ENCODE measurements around the gene NFIX.

The NFIX gene

DNA sequence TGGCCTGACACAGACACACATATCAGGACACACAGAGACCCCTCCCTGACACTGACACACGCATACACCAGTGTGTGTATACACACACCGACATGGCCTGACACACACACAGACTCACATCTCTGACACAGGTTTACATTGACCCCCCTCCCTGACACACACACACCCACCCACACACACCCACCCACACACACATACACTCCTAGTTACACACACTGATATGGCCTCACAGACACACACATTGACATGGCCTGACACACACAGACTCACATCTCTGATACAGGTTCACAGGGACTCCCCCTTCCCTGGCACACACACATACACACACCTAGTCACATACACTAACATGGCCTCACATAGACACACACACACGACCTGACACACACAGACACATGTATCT, 4.4 kb upstream of the NFIX start:
- no peak for DNase-seq

DNA sequence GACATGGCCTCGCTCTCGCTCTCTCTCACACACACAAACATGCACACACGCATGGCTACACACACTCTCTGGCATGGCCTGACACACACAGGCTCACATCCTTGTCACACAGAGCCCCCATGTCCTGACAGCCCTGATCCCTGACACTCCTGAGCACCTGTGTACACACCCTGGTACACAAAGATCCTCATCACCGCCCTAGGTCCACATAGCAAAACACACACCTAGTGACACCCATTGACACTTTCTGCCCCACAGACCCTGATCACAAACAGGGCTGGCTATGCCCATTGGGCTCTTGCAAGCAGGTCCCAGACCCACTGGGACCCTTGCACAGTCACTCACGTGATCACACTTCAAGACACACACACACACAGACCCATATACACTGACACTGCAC, 4.0 kb upstream of the NFIX start:
- no peak for DNase-seq

GRCh38 chr19:12992729-12993128, 2.5 kb upstream of the NFIX start:
- no peak for DNase-seq

- DNase-seq: no peak
These were observed 1.7 kb upstream of the NFIX start for GRCh38 chr19:12993562-12993961.

DNA sequence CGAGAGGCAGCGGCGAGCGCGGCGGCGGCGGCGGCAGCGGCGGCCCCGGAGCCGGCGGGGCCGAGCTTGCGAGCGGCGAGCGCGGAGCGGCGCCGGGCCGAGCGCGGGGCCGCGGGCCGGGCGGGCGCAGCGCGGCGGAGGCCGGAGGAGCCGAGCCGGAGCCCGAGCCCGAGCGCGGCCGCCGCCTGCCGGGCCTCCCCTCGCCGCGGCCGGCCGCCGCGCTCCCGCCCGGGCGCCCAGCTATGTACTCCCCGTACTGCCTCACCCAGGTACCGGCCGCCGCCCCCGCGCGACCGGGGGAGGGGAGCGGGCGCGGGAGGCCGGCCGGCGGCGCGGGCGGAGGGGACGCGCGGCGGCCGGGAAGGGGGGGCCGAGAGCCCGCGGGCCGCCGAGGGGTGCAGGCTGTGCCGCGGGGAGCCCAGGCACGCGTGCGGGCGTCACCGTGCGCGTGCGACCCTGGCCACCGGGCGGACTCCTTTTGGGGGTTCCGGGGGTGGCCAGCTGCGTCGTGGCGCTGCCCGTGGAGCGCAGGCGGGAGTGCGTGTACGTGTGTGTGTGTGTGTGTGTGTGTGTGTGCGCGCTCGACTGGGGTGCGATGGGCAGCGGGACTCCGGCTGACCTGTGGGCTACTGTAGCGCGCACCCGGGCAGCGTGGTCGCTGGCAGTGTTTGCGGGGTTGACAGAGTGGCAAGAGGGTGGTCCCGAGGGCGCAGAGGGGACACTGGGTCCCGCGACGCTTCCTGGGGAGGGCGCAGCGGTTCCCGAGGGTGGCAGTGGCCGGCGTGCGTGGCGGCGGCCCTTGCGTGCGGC, 526 bp downstream of the NFIX start:
- DNase-seq: no peak

- DNase-seq: no peak
These were observed 1.3 kb downstream of the NFIX start for GRCh38 chr19:12996406-12997094.

- DNase-seq: no peak
These were observed 2.1 kb downstream of the NFIX start for GRCh38 chr19:12997179-12997966.

DNA sequence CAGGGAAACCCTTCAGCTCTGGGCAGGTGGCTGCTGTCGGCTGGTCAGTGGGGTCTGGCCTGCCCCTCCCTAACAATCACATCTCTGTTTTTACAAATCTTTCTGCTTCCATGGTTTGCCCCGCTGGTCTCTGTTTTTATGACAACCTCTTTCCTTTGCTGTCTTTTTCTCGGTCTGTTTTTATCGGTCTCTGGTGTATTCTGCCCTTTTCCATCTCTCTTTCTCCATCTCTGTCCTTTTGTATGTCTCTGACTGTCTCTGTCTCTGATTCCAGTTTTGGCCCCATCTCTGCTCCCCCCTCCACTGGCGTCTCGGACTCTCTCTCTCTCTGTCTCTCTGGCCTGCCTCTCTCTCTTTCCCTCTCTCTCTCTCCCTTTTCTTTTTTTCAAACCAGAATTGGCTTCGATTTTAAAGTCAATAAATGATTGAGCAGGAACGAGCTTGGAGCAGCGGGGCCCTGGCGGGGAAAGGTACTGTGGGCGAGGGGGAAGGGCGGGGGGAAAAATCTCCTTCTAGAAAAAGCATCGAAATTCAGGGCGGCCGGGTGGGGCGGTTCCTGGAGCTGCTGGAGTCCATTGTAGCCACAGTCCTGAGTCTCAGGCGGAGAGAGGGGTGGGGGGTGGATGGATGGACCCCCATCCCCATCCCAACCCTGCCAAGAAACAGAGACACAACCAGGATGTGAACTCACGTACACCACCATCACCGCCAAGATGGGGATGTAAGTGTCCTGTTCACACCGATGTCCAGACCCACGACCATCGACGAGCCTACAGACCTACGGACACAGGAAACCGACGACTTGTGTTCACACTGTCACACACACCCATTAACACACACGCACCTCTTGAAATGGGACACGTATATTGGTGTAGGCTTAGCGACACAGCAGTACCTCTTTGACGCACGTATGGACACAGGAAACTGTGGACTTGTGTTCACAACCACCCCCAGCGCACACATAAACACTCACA, 3.0 kb downstream of the NFIX start:
- DNase-seq: no peak

DNA sequence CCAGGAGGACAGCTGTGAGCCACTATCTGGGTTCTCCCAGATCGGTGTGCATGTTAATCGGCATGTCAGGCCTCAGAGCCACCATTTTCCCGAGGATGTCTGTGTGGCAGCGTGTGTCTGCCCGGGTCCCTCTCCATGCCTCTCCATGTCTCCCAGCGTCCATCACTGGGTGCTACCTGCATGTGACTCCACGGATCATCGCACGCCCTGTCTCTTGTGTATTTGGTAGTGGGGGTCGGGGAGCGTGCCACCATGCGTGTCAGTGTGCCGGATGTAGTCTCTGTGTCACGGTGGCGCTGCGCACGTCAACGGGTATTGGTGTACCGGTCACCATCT, 5.9 kb downstream of the NFIX start:
- no peak for DNase-seq

DNA sequence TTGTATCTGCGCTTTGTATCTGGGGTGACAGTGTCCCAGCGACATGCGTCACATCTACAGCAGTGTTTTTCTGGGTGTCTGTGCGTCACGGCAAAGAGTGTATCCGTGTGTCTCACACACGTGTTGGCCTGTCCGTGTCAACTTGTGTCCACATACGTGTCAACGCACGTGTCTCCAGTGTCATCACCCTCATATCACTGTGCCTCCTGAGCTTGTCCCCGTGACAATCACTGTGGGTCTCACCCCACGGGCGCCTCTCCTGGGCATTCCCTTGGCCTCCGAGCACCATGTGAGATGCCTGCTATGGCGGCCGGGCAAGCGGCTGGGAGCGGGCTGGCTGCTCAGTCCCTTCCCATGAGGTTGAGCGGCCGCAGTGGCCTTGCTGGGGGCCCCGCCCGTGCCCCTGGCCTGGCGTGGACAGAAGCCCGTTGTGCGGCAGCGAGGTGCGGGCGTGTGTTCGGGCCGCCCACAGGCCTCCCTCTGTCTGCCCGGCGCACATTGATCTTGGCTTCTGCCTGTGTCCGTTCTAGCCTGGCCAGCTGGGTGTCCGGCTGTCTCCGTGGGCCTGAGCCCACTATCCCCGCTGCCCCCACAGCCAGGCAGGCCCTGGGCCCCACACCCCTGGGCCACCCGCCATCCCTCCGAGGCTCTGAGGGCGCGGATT, 6.4 kb downstream of the NFIX start:
- no peak for DNase-seq

DNA sequence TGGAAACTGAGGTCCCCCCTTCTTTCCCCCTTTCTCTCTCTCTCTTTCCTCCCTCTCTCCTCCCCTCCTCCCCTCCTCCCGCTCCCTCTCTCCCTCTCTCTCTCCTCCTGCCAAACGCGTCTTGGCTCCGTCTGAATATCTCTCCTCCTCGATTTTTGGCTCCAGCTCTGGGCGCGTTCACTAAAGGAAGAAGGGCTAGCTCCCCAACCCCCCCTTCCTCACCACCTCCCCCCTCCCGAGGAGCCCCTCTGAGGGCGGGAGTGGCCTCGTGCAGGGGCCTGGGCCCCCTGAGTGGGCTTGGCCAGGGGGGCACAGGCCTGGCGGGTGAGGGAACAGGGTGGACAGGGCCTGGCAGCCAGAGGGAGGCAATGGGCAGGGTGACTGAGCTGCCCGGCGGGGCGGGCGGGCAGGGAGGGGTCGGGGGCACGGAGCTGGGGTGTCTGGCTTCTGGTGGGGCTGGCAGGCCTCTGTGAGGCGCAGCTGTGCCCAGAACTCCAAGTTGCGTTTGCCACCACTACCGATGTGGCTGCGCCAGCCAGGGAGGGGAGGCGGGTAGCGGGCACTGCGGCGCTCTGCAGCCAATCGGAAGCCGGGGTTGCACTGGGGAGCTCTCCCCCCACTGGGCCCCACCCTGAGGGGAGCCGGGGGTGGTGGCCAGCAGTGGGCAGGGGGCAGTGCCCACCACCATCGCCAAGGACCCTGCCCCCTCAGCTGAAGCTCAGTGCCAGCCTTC, 7.1 kb downstream of the NFIX start:
- no peak for DNase-seq

- DNase-seq: no peak
These were observed 7.8 kb downstream of the NFIX start for GRCh38 chr19:13003081-13003480.

DNA sequence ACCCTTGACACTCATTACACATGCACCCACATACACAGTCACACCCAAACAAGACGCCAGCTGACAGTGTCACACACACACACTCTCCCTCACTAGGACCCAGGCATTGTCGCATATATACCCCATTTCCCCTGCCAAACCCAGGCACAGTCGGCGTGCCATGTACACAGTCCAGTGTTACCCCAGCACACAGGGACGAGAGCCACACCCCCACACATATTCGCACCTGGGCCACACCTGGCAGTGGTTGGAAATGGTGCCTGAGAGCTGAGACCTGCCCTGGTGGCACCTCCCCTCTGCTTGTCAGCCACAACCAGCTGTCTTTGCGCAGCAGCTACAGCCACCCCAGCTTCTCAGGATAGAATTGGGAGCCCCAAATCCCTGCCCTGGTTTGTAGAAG, 9.0 kb downstream of the NFIX start:
- DNase-seq: no peak

DNA sequence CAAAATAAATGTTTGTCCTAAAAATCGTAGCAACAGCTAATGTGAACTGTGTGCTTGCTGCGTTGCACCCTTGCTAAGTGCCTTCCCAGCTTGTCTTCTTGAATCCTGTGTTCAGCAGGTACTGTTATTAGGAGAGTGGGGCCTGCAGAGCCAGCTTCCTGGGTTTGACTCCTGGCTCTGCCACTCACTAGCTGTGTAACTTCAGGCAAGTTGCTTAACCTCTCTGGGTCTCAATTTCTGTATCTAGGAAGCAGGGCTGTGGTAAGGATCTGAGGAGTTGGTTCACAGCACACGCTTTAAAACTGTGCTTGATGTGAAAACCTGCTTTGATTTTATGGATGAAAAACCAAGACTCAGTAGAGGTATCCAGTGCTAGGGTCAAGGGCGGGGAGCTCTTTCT, 10.0 kb downstream of the NFIX start:
- DNase-seq: no peak

GRCh38 chr19:13005861-13006370, 10.6 kb downstream of the NFIX start:
- no peak for DNase-seq

GRCh38 chr19:13006431-13007281, 11.4 kb downstream of the NFIX start:
- DNase-seq: no peak

GRCh38 chr19:13007292-13008045, 12.2 kb downstream of the NFIX start:
- DNase-seq: no peak

DNA sequence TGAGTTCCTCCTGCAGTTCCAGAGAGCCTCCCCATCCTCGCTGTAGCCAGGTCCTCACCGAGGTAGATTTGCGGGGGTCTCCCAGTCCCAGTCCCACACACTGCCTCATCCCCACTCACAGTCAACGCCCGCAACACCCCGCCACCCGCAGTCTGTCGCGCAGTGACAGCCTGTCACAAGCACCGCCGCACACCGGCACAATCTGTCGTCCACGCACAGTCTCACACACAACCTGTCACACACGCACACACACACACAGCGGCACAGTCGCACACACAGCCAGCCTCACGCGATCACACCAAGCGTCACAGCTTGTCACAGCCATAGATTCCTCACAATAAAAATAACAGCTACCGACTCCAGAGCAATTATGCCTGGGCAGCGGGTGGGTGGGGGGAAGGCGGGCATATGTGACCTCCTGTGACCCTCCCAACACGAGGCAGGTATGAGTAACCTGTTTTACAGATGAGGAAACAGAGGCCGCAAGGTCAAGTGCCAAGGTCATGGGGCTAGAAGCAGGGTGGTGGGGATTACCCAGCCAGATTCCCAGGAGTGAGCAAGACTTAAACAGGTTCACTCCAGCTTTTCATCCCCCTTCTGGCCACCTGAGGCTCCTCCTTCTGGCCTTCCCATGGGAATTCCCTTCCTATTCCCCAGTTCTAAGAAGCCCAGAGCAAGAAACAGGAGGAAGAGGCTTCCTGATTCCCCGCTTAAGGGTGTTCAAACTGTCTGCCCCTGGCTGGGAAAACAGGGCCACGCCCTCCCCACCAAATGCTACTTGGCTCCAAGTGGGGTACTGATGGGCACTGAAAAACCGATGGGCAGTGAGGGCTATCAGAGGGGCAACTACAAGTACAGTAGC, 13.9 kb downstream of the NFIX start:
- DNase-seq: no peak
